ENCODE measurements around the gene MYO16. TPM values are rescaled to one million over a fixed set of nuclear protein-coding genes. Genes with fewer than 3 reads are reported as not detected.

Gene MYO16
- polyA plus RNA-seq, 1 donor from 2014 or later, result 2.5 TPM

DNA sequence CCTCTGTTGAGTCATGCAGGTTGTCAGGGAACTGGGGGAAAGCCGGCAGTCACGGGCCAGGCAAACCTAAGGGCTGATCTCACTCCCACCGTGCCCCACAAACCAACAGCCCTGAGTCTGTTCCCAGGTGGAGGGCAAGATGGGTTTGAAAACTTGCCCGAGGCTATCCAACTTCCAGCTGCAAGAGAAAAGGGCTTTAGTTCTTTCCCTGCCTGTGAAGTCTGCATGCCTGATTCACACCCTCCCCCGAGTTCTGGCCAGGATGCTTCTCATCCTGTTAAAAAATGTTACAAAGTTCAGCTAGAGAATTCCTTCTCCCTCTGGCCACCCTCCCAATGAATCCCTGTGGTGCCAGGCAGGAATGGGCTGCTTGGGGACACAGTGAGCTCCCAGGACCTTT is 33.1 kb downstream of the MYO16 start:
- no peaks in the 10 kb centered on the region for H3K36me3 ChIP-seq (ENCODE audit: insufficient read depth, low read length)
- H3K27ac ChIP-seq (ENCODE audit: low read length), result no peak overlapping the region
- H3K9ac ChIP-seq (ENCODE audit: low read length), result no peak overlapping the region
- H3F3A ChIP-seq (ENCODE audit: insufficient read depth, low read length, poor library complexity, severe bottlenecking), result no peaks in the 10 kb centered on the region
- no peaks in the 10 kb centered on the region for H3K79me2 ChIP-seq (replicated peaks; ENCODE audit: insufficient read depth, low read length)
- H3K4me3 ChIP-seq (ENCODE audit: low read length), result no peak overlapping the region
- no peaks in the 10 kb centered on the region for H4K20me1 ChIP-seq (ENCODE audit: insufficient read depth)
- H3K27me3 ChIP-seq (ENCODE audit: insufficient read depth, low read depth, low read length), result no peaks in the 10 kb centered on the region
- no peaks in the 10 kb centered on the region for H3K9me3 ChIP-seq (ENCODE audit: low read length)
- H2AFZ ChIP-seq (ENCODE audit: low read depth, low read length), result no peak overlapping the region
- no peaks in the 10 kb centered on the region for H3K9me2 ChIP-seq (ENCODE audit: insufficient read depth, low read length)
- TF ChIP-seq EZH2 (IDR thresholded peaks at IDR 0.05; ENCODE audit: borderline replicate concordance, insufficient read depth, low read length, poor library complexity, severe bottlenecking) (no peak), POLR2AphosphoS5 (IDR thresholded peaks at IDR 0.05) (no peak), SMC3 (conservative IDR thresholded peaks at IDR 0.05; ENCODE audit: poor library complexity) (no peak), EP300 (conservative IDR thresholded peaks at IDR 0.05; ENCODE audit: poor library complexity, severe bottlenecking) (no peak)
- TF ChIP-seq, protein P1, sequence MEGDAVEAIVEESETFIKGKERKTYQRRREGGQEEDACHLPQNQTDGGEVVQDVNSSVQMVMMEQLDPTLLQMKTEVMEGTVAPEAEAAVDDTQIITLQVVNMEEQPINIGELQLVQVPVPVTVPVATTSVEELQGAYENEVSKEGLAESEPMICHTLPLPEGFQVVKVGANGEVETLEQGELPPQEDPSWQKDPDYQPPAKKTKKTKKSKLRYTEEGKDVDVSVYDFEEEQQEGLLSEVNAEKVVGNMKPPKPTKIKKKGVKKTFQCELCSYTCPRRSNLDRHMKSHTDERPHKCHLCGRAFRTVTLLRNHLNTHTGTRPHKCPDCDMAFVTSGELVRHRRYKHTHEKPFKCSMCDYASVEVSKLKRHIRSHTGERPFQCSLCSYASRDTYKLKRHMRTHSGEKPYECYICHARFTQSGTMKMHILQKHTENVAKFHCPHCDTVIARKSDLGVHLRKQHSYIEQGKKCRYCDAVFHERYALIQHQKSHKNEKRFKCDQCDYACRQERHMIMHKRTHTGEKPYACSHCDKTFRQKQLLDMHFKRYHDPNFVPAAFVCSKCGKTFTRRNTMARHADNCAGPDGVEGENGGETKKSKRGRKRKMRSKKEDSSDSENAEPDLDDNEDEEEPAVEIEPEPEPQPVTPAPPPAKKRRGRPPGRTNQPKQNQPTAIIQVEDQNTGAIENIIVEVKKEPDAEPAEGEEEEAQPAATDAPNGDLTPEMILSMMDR (IDR thresholded peaks at IDR 0.05; ENCODE audit: poor library complexity, severe bottlenecking), result no peak
- TF ChIP-seq, protein P2, sequence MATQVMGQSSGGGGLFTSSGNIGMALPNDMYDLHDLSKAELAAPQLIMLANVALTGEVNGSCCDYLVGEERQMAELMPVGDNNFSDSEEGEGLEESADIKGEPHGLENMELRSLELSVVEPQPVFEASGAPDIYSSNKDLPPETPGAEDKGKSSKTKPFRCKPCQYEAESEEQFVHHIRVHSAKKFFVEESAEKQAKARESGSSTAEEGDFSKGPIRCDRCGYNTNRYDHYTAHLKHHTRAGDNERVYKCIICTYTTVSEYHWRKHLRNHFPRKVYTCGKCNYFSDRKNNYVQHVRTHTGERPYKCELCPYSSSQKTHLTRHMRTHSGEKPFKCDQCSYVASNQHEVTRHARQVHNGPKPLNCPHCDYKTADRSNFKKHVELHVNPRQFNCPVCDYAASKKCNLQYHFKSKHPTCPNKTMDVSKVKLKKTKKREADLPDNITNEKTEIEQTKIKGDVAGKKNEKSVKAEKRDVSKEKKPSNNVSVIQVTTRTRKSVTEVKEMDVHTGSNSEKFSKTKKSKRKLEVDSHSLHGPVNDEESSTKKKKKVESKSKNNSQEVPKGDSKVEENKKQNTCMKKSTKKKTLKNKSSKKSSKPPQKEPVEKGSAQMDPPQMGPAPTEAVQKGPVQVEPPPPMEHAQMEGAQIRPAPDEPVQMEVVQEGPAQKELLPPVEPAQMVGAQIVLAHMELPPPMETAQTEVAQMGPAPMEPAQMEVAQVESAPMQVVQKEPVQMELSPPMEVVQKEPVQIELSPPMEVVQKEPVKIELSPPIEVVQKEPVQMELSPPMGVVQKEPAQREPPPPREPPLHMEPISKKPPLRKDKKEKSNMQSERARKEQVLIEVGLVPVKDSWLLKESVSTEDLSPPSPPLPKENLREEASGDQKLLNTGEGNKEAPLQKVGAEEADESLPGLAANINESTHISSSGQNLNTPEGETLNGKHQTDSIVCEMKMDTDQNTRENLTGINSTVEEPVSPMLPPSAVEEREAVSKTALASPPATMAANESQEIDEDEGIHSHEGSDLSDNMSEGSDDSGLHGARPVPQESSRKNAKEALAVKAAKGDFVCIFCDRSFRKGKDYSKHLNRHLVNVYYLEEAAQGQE (IDR thresholded peaks at IDR 0.05; ENCODE audit: borderline replicate concordance), result no peak
- H3K4me2 ChIP-seq (ENCODE audit: low read length), result no peak overlapping the region

DNA sequence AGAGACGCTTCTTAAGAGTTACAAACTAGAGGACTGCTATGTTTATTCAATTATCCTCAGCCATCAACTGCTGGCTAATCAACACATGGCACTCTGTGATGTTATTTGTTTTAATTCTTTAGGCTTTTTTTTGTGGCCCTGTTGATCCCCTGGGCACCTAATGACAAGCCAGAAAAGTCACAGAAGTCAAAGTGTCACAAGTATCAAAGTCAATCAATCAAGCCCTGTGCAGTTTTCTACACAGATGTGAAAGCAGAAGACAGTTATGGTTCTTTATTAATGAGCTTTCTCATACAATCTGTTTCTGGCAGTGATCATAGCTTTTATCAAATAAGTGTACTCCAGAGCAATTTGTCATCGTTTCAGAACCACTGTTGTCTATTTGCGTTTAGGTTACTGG is 34.3 kb downstream of the MYO16 start:
- Histone ChIP-seq H3K9me3 (ENCODE audit: low read length) (peaks cover 4% of the 10 kb centered on the region), H3K27me3 (ENCODE audit: insufficient read depth, low read depth, low read length) (no peaks in the 10 kb centered on the region), H3F3A (ENCODE audit: insufficient read depth, low read length, poor library complexity, severe bottlenecking) (no peaks in the 10 kb centered on the region), H3K79me2 (replicated peaks; ENCODE audit: insufficient read depth, low read length) (no peaks in the 10 kb centered on the region), H3K9ac (ENCODE audit: low read length) (no peak overlapping the region), H3K4me2 (ENCODE audit: low read length) (no peak overlapping the region), H4K20me1 (ENCODE audit: insufficient read depth) (no peaks in the 10 kb centered on the region), H3K9me2 (ENCODE audit: insufficient read depth, low read length) (no peaks in the 10 kb centered on the region), H3K36me3 (ENCODE audit: insufficient read depth, low read length) (no peaks in the 10 kb centered on the region), H2AFZ (ENCODE audit: low read depth, low read length) (no peak overlapping the region), H3K27ac (ENCODE audit: low read length) (peak overlapping the region; percentile 60), H3K4me3 (ENCODE audit: low read length) (peak overlapping the region; percentile 13)
- TF ChIP-seq RAD21 (conservative IDR thresholded peaks at IDR 0.05) (no peak), POLR2AphosphoS5 (IDR thresholded peaks at IDR 0.05) (peak; percentile 69), EP300 (conservative IDR thresholded peaks at IDR 0.05; ENCODE audit: poor library complexity, severe bottlenecking) (peak; percentile 95), TAF1 (IDR thresholded peaks at IDR 0.05; ENCODE audit: low read depth) (no peak)

DNA sequence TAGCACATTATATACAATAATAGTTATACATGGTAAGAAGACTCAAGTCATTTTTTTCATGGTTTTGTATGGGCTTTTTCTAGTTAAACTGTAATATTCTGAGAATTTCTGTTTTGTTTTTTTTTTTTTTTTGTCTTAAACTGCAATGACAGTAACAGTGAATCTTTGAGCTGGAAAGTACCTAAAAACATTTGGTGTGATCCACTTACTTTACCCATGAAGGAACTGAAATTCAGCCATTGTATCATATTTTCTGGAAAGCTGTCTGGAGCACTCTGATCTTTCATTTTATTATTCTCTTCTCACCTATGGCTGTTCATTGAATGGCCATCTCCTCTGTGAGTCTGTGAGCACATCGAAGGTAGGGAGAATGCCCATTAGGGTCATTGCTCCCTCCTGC is 37.8 kb downstream of the MYO16 start:
- no peak overlapping the region for H3K4me2 ChIP-seq (ENCODE audit: low read length)
- no peak overlapping the region for H3K9ac ChIP-seq (ENCODE audit: low read length)
- H3K9me3 ChIP-seq (ENCODE audit: low read length), result peaks cover 6% of the 10 kb centered on the region
- H3F3A ChIP-seq (ENCODE audit: insufficient read depth, low read length, poor library complexity, severe bottlenecking), result no peaks in the 10 kb centered on the region
- TF ChIP-seq RAD21 (conservative IDR thresholded peaks at IDR 0.05), result no peak
- TF ChIP-seq MXI1 (conservative IDR thresholded peaks at IDR 0.05; ENCODE audit: poor library complexity, severe bottlenecking), result no peak
- TF ChIP-seq TAF1 (IDR thresholded peaks at IDR 0.05; ENCODE audit: low read depth), result no peak
- TF ChIP-seq, protein P2 (IDR thresholded peaks at IDR 0.05; ENCODE audit: borderline replicate concordance), result no peak
- no peak for TF ChIP-seq POLR2AphosphoS5 (IDR thresholded peaks at IDR 0.05)
- no peaks in the 10 kb centered on the region for H3K9me2 ChIP-seq (ENCODE audit: insufficient read depth, low read length)
- H3K79me2 ChIP-seq (replicated peaks; ENCODE audit: insufficient read depth, low read length), result no peaks in the 10 kb centered on the region
- no peak overlapping the region for H3K27ac ChIP-seq (ENCODE audit: low read length)
- H3K4me3 ChIP-seq (ENCODE audit: low read length), result no peak overlapping the region
- no peaks in the 10 kb centered on the region for H3K36me3 ChIP-seq (ENCODE audit: insufficient read depth, low read length)
- no peak overlapping the region for H2AFZ ChIP-seq (ENCODE audit: low read depth, low read length)
- H3K27me3 ChIP-seq (ENCODE audit: insufficient read depth, low read depth, low read length), result no peaks in the 10 kb centered on the region
- H4K20me1 ChIP-seq (ENCODE audit: insufficient read depth), result no peaks in the 10 kb centered on the region

Measured in neural cell (in vitro differentiated cells).